HFFc6 (cell line): ENCODE data around the gene SERPINA10. TPM values are rescaled to one million over a fixed set of nuclear protein-coding genes. Genes with fewer than 3 reads are reported as not detected.

ENCODE experiments used
- DNase-seq: peaks from one replicate; pipeline ENCODE4 v3.0.0-alpha.2; 2018
- H3K27ac Mint-ChIP-seq: 2 replicates; pipeline ENCODE4 v1.8.0; 2020; ENCODE audit warnings: mild to moderate bottlenecking, mixed read lengths
- H3K27me3 Mint-ChIP-seq: 2 replicates; pipeline ENCODE4 v1.8.0; 2021; ENCODE audit warnings: mild to moderate bottlenecking, moderate library complexity, mixed read lengths; ENCODE audit not compliant: insufficient read depth
- H3K36me3 Mint-ChIP-seq: 2 replicates; pipeline ENCODE4 v1.8.0; 2021; ENCODE audit warnings: low read depth, mixed read lengths
- H3K4me1 Mint-ChIP-seq: 2 replicates; pipeline ENCODE4 v1.8.0; 2020; ENCODE audit warnings: low read depth, mixed read lengths
- H3K4me3 Mint-ChIP-seq: 2 replicates; pipeline ENCODE4 v1.8.0; 2020; ENCODE audit warnings: mild to moderate bottlenecking, moderate library complexity, mixed read lengths
- H3K9me3 Mint-ChIP-seq: 2 replicates; pipeline ENCODE4 v1.8.0; 2020; ENCODE audit warnings: mild to moderate bottlenecking, mixed read lengths
- total RNA-seq, 6 experiments: library from RNA; stranded (reverse); fragmentation: NEBNext Ultra II Directional; extraction: Animal tissue kit (Norgen Biotek cat#: 25700); gene quantifications; 2 replicates in 1 of 6; 3 replicates in 5 of 6; pipeline ENCODE4 v1.2.3, GENCODE V29; 2021
- TF ChIP-seq, protein P1 (sequence below): fragments of 200-600 bp; sonication (generic); IDR thresholded peaks from 2 replicates; pipeline ENCODE4 v1.5.0; 2021; ENCODE audit warnings: antibody characterized with exemption, mild to moderate bottlenecking

SERPINA10 gene
- total RNA-seq, 6 experiments from 2014 or later = not detected

DNA sequence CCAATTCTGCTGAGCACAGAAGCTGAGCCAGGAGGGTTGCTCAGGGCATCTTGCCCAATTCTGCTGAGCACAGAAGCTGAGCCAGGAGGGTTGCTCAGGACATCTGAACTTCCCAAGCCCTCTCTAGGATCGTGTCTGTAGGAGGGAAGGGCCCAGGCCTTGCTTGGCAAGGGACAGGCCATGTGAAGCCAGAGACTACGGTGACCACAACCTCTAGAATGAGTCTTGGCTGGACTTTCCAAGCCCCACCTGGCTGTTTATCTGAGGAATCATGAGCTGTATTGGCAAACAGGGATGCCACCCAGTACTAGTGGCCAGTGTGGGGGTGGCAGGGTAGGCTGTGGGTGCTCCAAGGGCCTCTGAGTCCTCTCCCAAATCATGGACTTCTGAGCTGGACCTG, 37.8 kb upstream of the SERPINA10 start:
- no peak overlapping the region for H3K4me3 Mint-ChIP-seq
- DNase-seq = no peak
- TF ChIP-seq, protein P1, sequence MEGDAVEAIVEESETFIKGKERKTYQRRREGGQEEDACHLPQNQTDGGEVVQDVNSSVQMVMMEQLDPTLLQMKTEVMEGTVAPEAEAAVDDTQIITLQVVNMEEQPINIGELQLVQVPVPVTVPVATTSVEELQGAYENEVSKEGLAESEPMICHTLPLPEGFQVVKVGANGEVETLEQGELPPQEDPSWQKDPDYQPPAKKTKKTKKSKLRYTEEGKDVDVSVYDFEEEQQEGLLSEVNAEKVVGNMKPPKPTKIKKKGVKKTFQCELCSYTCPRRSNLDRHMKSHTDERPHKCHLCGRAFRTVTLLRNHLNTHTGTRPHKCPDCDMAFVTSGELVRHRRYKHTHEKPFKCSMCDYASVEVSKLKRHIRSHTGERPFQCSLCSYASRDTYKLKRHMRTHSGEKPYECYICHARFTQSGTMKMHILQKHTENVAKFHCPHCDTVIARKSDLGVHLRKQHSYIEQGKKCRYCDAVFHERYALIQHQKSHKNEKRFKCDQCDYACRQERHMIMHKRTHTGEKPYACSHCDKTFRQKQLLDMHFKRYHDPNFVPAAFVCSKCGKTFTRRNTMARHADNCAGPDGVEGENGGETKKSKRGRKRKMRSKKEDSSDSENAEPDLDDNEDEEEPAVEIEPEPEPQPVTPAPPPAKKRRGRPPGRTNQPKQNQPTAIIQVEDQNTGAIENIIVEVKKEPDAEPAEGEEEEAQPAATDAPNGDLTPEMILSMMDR = no peak

DNA sequence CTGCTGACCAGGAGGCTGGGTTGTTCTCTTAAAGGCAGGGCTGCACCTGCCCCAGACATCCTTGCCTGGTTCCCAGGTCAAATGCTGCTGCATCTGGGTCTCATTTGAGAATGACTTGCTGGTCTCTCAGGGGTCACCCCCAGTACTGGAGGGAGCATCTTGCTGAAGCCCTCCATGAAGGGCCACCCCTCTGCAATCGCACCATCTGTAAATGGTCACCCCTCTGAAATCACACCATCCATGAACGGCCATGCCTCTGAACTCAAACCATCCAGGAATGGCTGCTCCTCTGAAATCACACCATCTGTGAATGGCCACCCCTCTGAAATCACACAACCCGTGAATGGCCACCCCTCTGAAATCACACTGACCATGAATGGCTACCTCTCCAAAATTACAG, 37.4 kb upstream of the SERPINA10 start:
- Mint-ChIP-seq H3K9me3 (peaks cover 9% of the 10 kb centered on the region; the same call in 1 of the 2 replicates), H3K27me3 (no peaks in the 10 kb centered on the region; the same call in 1 of the 2 replicates), H3K4me1 (no peaks in the 10 kb centered on the region), H3K27ac (no peak overlapping the region), H3K4me3 (no peak overlapping the region), H3K36me3 (no peaks in the 10 kb centered on the region; the same call in 1 of the 2 replicates)
- TF ChIP-seq, protein P1 = no peak
- DNase-seq = no peak

More for the DNA sequence above, 37.8 kb upstream of the SERPINA10 start:
- H3K4me1 Mint-ChIP-seq = no peaks in the 10 kb centered on the region
- H3K9me3 Mint-ChIP-seq = peaks cover 9% of the 10 kb centered on the region; the same call in 1 of the 2 replicates
- no peaks in the 10 kb centered on the region; the same call in 1 of the 2 replicates for H3K27me3 Mint-ChIP-seq
- no peak overlapping the region for H3K27ac Mint-ChIP-seq
- H3K36me3 Mint-ChIP-seq = no peaks in the 10 kb centered on the region; the same call in 1 of the 2 replicates

DNA sequence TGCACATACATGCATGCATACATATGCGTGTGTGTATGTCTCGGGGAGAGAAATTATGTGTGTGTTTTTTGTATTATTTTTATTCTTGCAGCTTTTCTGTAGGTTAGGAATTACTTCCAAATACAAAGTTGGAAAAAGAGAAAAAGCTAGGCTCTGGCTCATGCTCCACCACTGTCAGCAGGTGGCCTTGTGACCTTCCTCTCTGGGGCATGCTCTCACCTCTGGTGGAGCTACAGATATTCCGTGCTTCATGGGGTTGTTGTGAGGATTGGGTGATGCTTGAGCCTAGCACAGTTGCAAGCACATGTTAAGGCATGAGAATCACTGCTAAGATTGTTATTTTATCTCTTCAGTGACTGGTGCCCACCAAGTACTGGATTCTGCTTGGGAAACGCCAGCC, 36.8 kb upstream of the SERPINA10 start:
- Mint-ChIP-seq H3K4me1 (no peaks in the 10 kb centered on the region), H3K27ac (no peak overlapping the region), H3K9me3 (peaks cover 9% of the 10 kb centered on the region; the same call in 1 of the 2 replicates), H3K36me3 (no peaks in the 10 kb centered on the region; the same call in 1 of the 2 replicates), H3K27me3 (no peaks in the 10 kb centered on the region; the same call in 1 of the 2 replicates), H3K4me3 (no peak overlapping the region)
- TF ChIP-seq, protein P1 = no peak
- DNase-seq = no peak

DNA sequence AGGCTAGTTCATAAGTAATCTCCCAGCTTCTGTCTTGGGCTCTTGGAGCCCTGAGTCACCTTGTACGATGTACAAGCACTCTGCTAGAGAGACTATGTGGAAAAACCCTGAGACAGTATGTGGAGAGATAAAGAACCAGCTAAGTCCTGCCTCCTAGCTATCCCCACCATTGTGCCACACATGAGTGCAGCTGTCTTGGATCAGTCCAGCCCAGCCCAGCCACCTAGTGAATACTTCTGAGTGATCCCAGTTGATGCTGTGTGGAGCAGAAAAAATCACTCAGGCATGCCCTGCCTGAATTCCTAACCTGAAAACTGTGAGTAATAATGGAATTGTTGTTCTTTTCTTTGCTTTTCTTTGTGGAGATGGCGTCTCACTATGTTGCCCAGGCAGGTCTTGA, 35.1 kb upstream of the SERPINA10 start:
- no peaks in the 10 kb centered on the region; the same call in 1 of the 2 replicates for H3K36me3 Mint-ChIP-seq
- H3K9me3 Mint-ChIP-seq = peaks cover 9% of the 10 kb centered on the region; the same call in 1 of the 2 replicates

DNA sequence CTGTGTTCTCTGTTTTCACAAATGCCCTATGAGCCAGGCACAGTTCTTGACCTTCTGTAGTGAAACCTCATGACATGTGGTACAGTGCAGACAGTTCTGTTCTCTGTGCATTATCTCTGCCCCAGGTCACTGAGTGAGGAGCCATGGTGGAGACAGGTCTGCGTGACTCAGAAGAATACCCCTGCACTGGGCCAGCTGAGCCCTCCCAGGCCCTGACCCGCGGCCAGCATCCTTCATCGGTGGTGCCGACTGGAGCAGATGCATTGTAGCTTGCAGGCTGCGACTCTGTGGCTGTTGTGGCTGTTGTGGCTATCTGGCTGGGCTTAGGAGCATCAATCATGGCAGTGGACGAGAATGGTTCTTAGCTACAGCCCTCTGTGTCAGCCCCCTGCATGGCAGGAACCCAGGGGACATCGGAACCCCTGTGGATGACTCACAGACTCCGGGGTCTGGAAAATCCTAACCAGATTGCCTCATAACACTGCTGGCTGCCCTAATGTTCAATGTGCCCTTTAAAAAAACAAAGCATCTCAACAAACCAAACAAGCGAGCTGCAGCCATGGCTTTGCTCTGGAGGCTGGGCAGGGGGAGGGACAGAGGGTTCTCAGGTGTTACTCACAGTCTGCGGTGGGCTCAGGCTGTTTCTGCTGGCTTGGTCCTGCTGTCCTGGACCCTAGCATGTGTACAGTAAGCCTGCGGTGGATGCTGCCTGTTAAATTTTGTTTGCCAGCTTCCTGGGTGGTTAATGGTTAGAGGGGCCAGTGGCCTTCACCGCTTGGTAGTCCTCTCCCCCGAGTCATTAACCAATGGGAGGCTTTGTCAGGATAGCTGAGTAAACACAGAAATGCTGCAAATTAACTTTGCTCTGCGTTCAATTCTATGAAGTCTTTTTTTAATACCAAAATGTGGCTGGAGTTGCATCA, 29.8 kb upstream of the SERPINA10 start, which contains the start of gene SERPINA6:
TSS of gene SERPINA6 (minus strand) at position 689 of the 923 bp plus-strand sequence. CDS start 8,688 bp downstream, outside the sequence.
- Mint-ChIP-seq H3K27ac (no peak within 1 kb of the TSS), H3K4me3 (no peak within 1 kb of the TSS), H3K9me3 (peaks cover 4% of the 10 kb centered on the region), H3K4me1 (no peaks in the 10 kb centered on the region), H3K27me3 (peaks cover 6% of the 10 kb centered on the region), H3K36me3 (no peaks in the 10 kb centered on the region)
- DNase-seq = no peak
- TF ChIP-seq, protein P1 = no peak

More for the DNA sequence above, 35.1 kb upstream of the SERPINA10 start:
- no peak overlapping the region for H3K27ac Mint-ChIP-seq
- TF ChIP-seq, protein P1 = no peak
- H3K4me1 Mint-ChIP-seq = no peaks in the 10 kb centered on the region
- no peak overlapping the region for H3K4me3 Mint-ChIP-seq
- no peak for DNase-seq
- no peaks in the 10 kb centered on the region; the same call in 1 of the 2 replicates for H3K27me3 Mint-ChIP-seq
